GM12875 (cell line): ENCODE measurements around the gene ZNF24.
A peak's percentile ranks its signal among the peaks of the same experiment; 100 is the strongest.

Source experiments
- H3K4me3 ChIP-seq: one replicate; pipeline ENCODE4 v1.5.1; 2011; ENCODE audit warnings: low read depth, low read length, control low read depth
- TF ChIP-seq, protein P1 (sequence below): IDR thresholded peaks from 2 replicates; pipeline ENCODE4 v1.5.1; 2011; ENCODE audit warnings: low read depth, mild to moderate bottlenecking, control low read depth, inconsistent platforms, low read length, moderate library complexity, borderline replicate concordance; ENCODE audit not compliant: insufficient read depth

ZNF24 gene

DNA sequence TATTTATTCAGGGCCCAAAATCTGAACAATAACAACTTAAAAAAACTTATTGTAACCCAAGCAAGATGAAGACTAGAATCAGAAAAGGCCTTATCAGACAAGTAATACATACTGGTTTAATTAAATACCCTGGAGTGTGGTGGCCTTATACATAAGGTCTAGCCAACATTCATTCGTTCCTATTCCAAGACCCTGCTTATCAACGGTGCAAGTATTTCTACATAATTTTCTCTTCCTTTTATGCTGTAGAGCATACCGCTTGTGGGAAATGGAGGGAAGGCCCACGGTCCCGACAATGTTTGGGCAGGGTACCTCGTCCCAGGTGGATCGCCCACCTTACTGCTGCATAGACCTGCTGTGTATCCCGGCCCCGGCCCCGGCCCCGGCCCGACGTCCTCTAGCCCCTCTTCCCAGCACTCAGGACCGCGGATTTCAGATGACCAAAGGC, 708 bp downstream of the ZNF24 start:
- H3K4me3 ChIP-seq, result peak overlapping the region; percentile 96
- TF ChIP-seq, protein P1, sequence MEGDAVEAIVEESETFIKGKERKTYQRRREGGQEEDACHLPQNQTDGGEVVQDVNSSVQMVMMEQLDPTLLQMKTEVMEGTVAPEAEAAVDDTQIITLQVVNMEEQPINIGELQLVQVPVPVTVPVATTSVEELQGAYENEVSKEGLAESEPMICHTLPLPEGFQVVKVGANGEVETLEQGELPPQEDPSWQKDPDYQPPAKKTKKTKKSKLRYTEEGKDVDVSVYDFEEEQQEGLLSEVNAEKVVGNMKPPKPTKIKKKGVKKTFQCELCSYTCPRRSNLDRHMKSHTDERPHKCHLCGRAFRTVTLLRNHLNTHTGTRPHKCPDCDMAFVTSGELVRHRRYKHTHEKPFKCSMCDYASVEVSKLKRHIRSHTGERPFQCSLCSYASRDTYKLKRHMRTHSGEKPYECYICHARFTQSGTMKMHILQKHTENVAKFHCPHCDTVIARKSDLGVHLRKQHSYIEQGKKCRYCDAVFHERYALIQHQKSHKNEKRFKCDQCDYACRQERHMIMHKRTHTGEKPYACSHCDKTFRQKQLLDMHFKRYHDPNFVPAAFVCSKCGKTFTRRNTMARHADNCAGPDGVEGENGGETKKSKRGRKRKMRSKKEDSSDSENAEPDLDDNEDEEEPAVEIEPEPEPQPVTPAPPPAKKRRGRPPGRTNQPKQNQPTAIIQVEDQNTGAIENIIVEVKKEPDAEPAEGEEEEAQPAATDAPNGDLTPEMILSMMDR, result no peak

DNA sequence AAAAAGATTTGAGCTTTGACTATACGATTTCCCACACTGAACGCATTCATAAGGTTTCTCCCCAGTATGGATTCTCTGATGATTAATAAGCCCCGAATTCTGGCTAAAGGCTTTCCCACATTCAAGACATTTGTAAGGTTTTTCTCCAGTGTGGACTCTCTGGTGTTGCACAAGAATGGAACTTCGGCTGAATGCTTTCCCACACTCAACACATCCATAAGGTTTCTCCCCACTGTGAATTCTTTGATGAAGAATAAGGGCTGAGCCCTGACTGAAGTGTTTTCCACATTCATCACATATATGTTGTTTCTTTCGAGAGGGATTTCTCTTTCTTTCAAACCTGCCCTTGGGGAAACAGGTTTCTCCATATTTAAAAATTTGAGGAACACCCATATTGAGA, 6.9 kb downstream of the ZNF24 start:
- H3K4me3 ChIP-seq, result no peak overlapping the region
- TF ChIP-seq, protein P1, result no peak

DNA sequence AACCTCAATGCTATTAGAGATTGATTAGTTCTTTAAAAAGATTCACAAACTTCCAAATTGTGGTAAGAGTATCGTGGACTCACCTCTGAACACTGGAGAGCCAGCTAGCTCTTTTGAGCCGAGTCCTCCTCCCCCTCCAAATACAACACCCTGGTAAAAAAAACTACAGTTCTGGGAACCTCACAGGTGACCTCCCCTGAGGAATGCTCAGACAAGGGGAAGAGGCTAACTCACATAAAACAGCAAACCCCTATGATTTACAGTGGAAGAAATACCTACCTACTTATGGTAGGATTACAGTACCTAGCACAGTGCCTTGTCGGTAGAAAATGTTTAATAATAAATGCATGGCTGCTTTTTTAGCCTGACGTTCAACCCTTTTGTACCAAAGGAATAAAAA, 8.4 kb downstream of the ZNF24 start:
- TF ChIP-seq, protein P1, result no peak
- H3K4me3 ChIP-seq, result no peak overlapping the region

DNA sequence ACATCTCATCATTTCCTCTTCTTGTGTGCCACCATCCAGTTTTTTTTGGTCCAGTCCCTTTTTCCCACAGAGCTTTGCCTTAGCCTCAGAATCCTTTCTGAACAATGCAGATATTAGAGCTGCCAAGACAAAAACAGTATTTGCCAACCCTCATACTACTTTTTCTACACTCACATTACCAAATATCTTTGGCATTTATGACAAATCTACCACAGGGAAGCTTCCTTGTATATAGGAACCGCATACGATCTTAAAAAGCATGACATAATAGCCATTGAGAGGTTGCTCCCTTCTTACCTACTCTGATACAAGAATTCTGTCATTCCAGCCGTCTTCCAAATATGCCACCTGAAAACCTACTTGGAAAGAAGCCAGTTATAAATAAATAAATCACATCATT, 9.4 kb downstream of the ZNF24 start:
- TF ChIP-seq, protein P1, result no peak

DNA sequence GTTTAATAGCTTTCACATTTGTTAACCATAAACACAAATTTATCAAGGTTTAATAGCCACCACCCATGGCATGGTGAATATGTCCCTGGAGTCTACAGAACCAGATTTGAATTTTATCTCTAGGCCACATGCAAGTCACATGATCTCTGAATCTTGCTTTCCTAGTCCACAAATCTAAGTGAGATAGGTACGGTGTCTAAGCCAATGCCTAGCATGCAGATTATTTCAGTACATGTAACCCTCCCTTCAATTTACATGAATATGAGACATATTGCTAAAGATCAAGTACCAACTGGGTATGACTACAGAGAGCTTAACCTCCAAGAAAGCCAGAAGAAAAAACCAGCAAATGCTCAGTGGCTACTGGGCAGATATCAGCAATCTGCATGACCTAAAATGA, 10.0 kb downstream of the ZNF24 start:
- H3K4me3 ChIP-seq, result no peak overlapping the region
- TF ChIP-seq, protein P1, result no peak

More for the DNA sequence above, 9.4 kb downstream of the ZNF24 start:
- H3K4me3 ChIP-seq, result no peak overlapping the region

DNA sequence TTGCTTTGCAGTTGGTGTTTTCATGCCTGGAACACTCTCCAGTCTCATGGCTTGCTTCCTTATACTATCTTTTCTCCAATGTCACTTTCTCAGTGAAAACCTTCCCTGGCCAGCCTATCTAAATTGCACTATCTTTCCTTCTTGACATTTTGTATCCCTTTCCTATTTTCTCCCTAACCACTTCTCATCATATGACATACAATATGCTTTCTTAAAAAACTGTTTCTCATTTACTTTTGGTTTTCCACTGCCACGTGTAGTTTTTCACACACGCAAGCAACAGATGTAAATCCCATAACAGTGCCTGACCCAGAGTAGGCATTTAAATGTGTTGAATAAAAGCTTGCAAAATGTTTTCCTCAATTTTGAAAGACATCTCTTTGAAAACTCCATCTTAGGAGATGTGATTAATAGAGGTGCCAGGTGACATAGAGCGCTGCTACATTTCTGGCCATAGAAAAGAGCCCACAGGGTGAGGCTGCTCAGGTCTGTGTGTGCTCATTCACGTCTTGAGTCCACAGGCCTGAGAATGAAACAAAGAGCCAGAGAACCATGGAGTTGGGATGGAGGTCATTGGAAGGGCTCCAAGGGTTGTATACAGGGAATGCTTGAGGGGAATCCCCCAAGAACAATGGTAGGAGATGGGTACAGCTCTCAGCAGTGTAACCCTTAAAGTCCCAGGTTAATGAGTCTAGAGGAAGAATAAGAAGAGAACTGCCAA, 12.7 kb downstream of the ZNF24 start:
- TF ChIP-seq, protein P1, result no peak
- no peak overlapping the region for H3K4me3 ChIP-seq

DNA sequence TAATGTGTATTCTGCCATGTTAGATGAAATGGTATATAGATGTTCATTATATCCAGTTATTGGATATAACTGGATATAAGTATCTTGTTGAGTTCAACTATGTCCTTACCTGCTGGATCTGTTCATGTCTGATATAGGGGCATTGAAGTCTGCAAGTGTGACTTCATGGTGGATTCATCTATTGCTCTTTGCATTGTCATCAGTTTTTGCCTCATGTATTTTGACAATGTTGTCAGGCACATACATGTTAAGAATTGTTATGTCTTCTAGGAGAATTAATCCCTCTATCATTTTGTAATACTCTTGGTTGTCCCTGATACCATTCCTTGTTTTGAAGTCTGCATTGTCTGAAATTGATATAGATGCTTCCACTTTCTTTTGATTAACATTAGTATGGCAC, 15.4 kb downstream of the ZNF24 start:
- H3K4me3 ChIP-seq, result no peak overlapping the region
- TF ChIP-seq, protein P1, result no peak
